ENCODE measurements around the gene KCNJ10.
A peak's percentile ranks its signal among the peaks of the same experiment; 100 is the strongest.

The KCNJ10 gene

DNA sequence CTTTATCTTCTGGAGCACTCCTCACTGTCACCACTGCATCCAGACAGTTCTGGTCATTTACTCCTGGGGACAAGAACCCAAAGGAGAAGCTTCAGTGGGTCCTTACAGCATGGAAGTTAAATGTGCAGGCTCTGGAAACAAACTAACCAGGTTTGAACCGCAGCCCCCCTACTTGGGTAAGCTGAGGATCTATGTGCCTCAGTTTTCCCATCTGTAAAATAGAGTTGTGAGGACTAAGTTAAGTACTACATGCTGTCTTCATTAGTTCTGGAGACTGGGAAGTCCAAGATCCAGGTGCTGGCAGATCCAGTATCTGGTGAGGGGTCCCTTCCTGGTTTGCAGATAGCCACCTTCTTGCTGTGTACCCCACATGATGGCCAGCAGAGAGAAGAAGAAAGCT lies 37.6 kb upstream of the KCNJ10 start:
- Histone ChIP-seq H4K8ac (ENCODE audit: low read depth, low read length) (no peak overlapping the region), H3K79me1 (ENCODE audit: low read depth, low read length) (no peaks in the 10 kb centered on the region), H2AFZ (ENCODE audit: low read length) (no peak overlapping the region), H4K91ac (ENCODE audit: low read depth, low read length, poor library complexity) (no peak overlapping the region), H2BK120ac (ENCODE audit: low read depth, low read length) (no peak overlapping the region), H3K4me3 (ENCODE audit: low read length in 2 of 2) (no peak overlapping the region), H2BK15ac (ENCODE audit: low read length) (no peak overlapping the region), H3K9ac (ENCODE audit: low read depth, low read length, poor library complexity) (no peak overlapping the region), H3K9me3 (replicated peaks in 1 of 2; ENCODE audit: control insufficient read depth in 2 of 2, insufficient read depth in 1 of 2, low read depth in 1 of 2, low read length in 2 of 2) (no peaks in the 10 kb centered on the region), H3K4me1 (ENCODE audit: control insufficient read depth in 2 of 2, insufficient read depth in 1 of 2, low read depth in 1 of 2, low read length in 2 of 2) (peaks cover 34 to 50% of the 10 kb centered on the region in 2 donors), H3K18ac (ENCODE audit: low read length) (no peak overlapping the region), H3K27ac (replicated peaks; ENCODE audit: low read length) (no peak overlapping the region), H3K23ac (ENCODE audit: low read depth, low read length, poor library complexity) (no peak overlapping the region), H2BK12ac (ENCODE audit: low read length) (no peak overlapping the region), H3K27me3 (ENCODE audit: control insufficient read depth in 3 of 3, insufficient read depth in 3 of 3, low read depth in 1 of 3, low read length in 3 of 3) (no peaks in the 10 kb centered on the region), H2BK5ac (ENCODE audit: low read length) (no peak overlapping the region), H3K14ac (ENCODE audit: low read length) (no peak overlapping the region), H3K36me3 (replicated peaks in 1 of 2; ENCODE audit: control insufficient read depth in 2 of 2, insufficient read depth in 2 of 2, low read length in 2 of 2) (no peaks in the 10 kb centered on the region), H2AK5ac (ENCODE audit: low read depth, low read length) (no peak overlapping the region), H3K4ac (ENCODE audit: low read length) (no peak overlapping the region), H3K4me2 (ENCODE audit: insufficient read depth, low read length, poor library complexity, severe bottlenecking) (no peak overlapping the region)
- no CpG with 5 or more reads among the region's 1 CpG for WGBS, 2 donors (ENCODE audit: extremely low coverage in 2 of 2, insufficient read length in 2 of 2, insufficient replicate concordance in 1 of 2)
- no peak for DNase-seq (ENCODE audit: low spot score)

DNA sequence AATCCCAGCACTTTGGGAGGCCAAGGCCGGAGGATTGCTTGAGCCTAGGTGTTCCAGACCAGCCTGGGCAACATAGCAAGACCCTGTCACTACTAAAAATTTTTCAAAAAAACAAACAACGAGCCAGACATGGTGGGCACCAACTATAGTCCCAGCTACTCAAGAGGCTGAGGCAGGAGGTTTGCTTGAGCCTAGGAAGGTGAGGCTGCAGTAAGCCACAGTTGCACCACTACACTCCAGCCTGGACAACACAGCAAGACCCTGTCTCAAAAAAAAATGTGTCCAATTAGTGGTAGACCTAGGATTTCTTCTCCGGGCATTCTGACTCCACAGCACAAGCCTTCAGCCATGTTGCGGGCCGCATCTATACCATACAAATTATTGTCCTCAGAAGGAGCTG lies 35.2 kb upstream of the KCNJ10 start:
- Histone ChIP-seq H2BK5ac (ENCODE audit: low read length) (no peak overlapping the region), H3K14ac (ENCODE audit: low read length) (no peak overlapping the region), H3K9me3 (replicated peaks in 1 of 2; ENCODE audit: control insufficient read depth in 2 of 2, insufficient read depth in 1 of 2, low read depth in 1 of 2, low read length in 2 of 2) (no peaks in the 10 kb centered on the region), H3K4ac (ENCODE audit: low read length) (no peak overlapping the region), H3K9ac (ENCODE audit: low read depth, low read length, poor library complexity) (no peak overlapping the region), H3K4me2 (ENCODE audit: insufficient read depth, low read length, poor library complexity, severe bottlenecking) (no peak overlapping the region), H2AFZ (ENCODE audit: low read length) (no peak overlapping the region), H4K8ac (ENCODE audit: low read depth, low read length) (no peak overlapping the region), H2BK15ac (ENCODE audit: low read length) (no peak overlapping the region), H3K79me1 (ENCODE audit: low read depth, low read length) (no peaks in the 10 kb centered on the region), H3K27ac (replicated peaks; ENCODE audit: low read length) (no peak overlapping the region), H3K23ac (ENCODE audit: low read depth, low read length, poor library complexity) (no peak overlapping the region), H3K4me1 (ENCODE audit: control insufficient read depth in 2 of 2, insufficient read depth in 1 of 2, low read depth in 1 of 2, low read length in 2 of 2) (peaks cover 33 to 53% of the 10 kb centered on the region in 2 donors), H3K18ac (ENCODE audit: low read length) (no peak overlapping the region), H4K91ac (ENCODE audit: low read depth, low read length, poor library complexity) (no peak overlapping the region), H2AK5ac (ENCODE audit: low read depth, low read length) (no peak overlapping the region), H2BK120ac (ENCODE audit: low read depth, low read length) (no peak overlapping the region), H3K36me3 (replicated peaks in 1 of 2; ENCODE audit: control insufficient read depth in 2 of 2, insufficient read depth in 2 of 2, low read length in 2 of 2) (no peaks in the 10 kb centered on the region), H3K4me3 (ENCODE audit: low read length in 2 of 2) (no peak overlapping the region), H2BK12ac (ENCODE audit: low read length) (no peak overlapping the region), H3K27me3 (ENCODE audit: control insufficient read depth in 3 of 3, insufficient read depth in 3 of 3, low read depth in 1 of 3, low read length in 3 of 3) (no peaks in the 10 kb centered on the region)
- WGBS, 2 donors (ENCODE audit: extremely low coverage in 2 of 2, insufficient read length in 2 of 2, insufficient replicate concordance in 1 of 2): no CpG with 5 or more reads among the region's 5 CpGs
- no peak for DNase-seq (ENCODE audit: low spot score)

DNA sequence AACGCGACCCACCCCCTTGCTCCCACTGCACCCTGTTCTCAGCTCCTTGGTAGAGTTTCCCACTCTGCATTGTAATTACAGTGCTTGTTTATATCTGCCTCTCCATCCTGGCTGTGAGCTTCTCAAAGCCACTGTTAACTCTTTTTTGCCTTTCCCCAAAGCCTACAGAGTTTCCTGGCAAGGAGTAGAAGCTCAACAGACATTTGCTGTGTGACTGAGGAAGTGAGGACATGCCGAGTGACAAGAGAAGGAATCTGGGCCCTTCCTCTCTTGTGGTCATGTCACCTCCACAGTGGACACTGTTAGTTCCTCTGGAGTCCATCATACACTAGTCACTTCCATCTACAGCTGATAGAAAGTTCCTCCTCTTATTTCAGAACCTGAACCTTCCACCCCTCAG lies 34.5 kb upstream of the KCNJ10 start:
- no peak overlapping the region for H3K4me3 ChIP-seq (ENCODE audit: low read length in 2 of 2)
- no peak overlapping the region for H3K27ac ChIP-seq (replicated peaks; ENCODE audit: low read length)
- no peaks in the 10 kb centered on the region for H3K79me1 ChIP-seq (ENCODE audit: low read depth, low read length)
- no peak overlapping the region for H2BK120ac ChIP-seq (ENCODE audit: low read depth, low read length)
- no peak overlapping the region for H2BK5ac ChIP-seq (ENCODE audit: low read length)
- no peak overlapping the region for H3K4ac ChIP-seq (ENCODE audit: low read length)
- no peak overlapping the region for H3K18ac ChIP-seq (ENCODE audit: low read length)
- H2BK12ac ChIP-seq (ENCODE audit: low read length): no peak overlapping the region
- no peak for DNase-seq (ENCODE audit: low spot score)
- H3K27me3 ChIP-seq (ENCODE audit: control insufficient read depth in 3 of 3, insufficient read depth in 3 of 3, low read depth in 1 of 3, low read length in 3 of 3): no peaks in the 10 kb centered on the region
- no peak overlapping the region for H4K91ac ChIP-seq (ENCODE audit: low read depth, low read length, poor library complexity)
- H3K4me2 ChIP-seq (ENCODE audit: insufficient read depth, low read length, poor library complexity, severe bottlenecking): no peak overlapping the region
- H2AFZ ChIP-seq (ENCODE audit: low read length): peak overlapping the region; percentile 67
- no peak overlapping the region for H4K8ac ChIP-seq (ENCODE audit: low read depth, low read length)
- no peak overlapping the region for H2AK5ac ChIP-seq (ENCODE audit: low read depth, low read length)
- no peaks in the 10 kb centered on the region for H3K9me3 ChIP-seq (replicated peaks in 1 of 2; ENCODE audit: control insufficient read depth in 2 of 2, insufficient read depth in 1 of 2, low read depth in 1 of 2, low read length in 2 of 2)
- H3K14ac ChIP-seq (ENCODE audit: low read length): no peak overlapping the region
- no peak overlapping the region for H3K23ac ChIP-seq (ENCODE audit: low read depth, low read length, poor library complexity)
- H3K4me1 ChIP-seq (ENCODE audit: control insufficient read depth in 2 of 2, insufficient read depth in 1 of 2, low read depth in 1 of 2, low read length in 2 of 2): peaks cover 29 to 47% of the 10 kb centered on the region in 2 donors
- WGBS, 2 donors (ENCODE audit: extremely low coverage in 2 of 2, insufficient read length in 2 of 2, insufficient replicate concordance in 1 of 2): no CpG with 5 or more reads among the region's 3 CpGs
- H3K36me3 ChIP-seq (replicated peaks in 1 of 2; ENCODE audit: control insufficient read depth in 2 of 2, insufficient read depth in 2 of 2, low read length in 2 of 2): no peaks in the 10 kb centered on the region
- no peak overlapping the region for H3K9ac ChIP-seq (ENCODE audit: low read depth, low read length, poor library complexity)
- no peak overlapping the region for H2BK15ac ChIP-seq (ENCODE audit: low read length)

DNA sequence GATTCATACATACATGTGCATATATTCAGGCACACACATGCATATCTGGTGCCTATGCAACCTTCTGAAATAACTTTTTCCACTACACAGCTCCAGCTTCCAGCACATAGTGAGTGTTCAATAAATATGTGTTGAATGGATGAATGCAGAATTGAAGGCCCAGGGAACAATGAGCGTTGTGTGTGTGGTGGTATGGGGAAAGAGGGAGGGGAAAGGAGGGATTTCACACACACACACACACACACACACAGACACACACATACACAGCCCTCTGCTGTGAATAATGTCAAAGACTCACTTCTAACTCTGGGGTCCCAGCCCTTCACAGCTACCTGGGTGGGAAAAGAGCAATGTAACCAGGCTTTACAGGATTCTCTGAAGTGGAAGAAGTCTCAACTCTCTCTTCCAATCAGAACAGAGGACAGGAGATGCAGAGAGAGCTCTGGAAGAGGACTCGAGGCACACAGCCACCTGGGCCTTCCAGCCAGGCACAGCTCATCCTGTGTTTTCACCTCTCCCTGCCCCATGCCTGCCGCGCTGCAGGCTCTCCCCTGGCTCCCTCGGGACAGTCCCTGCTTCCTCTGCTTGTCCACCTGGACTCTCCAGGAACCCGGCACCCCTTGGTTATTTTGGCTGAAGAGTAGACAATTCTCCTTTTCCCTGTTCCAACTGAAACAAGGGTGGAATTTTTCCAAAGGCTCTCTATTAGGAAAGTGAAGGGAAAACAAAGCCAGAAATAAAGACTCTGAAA lies 33.9 kb upstream of the KCNJ10 start:
- WGBS, 2 donors (ENCODE audit: extremely low coverage in 2 of 2, insufficient read length in 2 of 2, insufficient replicate concordance in 1 of 2): no CpG with 5 or more reads among the region's 6 CpGs
- H3K23ac ChIP-seq (ENCODE audit: low read depth, low read length, poor library complexity): no peak overlapping the region
- H3K27ac ChIP-seq (replicated peaks; ENCODE audit: low read length): no peak overlapping the region
- H3K4me2 ChIP-seq (ENCODE audit: insufficient read depth, low read length, poor library complexity, severe bottlenecking): no peak overlapping the region
- no peak overlapping the region for H2BK120ac ChIP-seq (ENCODE audit: low read depth, low read length)
- DNase-seq (ENCODE audit: low spot score): no peak
- H3K9me3 ChIP-seq (replicated peaks in 1 of 2; ENCODE audit: control insufficient read depth in 2 of 2, insufficient read depth in 1 of 2, low read depth in 1 of 2, low read length in 2 of 2): no peaks in the 10 kb centered on the region
- no peak overlapping the region for H2AK5ac ChIP-seq (ENCODE audit: low read depth, low read length)
- no peak overlapping the region for H3K14ac ChIP-seq (ENCODE audit: low read length)
- H3K18ac ChIP-seq (ENCODE audit: low read length): peak overlapping the region; percentile 70
- no peak overlapping the region for H3K4ac ChIP-seq (ENCODE audit: low read length)
- peak overlapping the region; percentile 67 for H2AFZ ChIP-seq (ENCODE audit: low read length)
- no peak overlapping the region for H4K91ac ChIP-seq (ENCODE audit: low read depth, low read length, poor library complexity)
- no peak overlapping the region for H2BK12ac ChIP-seq (ENCODE audit: low read length)
- no peak overlapping the region for H4K8ac ChIP-seq (ENCODE audit: low read depth, low read length)
- H3K79me1 ChIP-seq (ENCODE audit: low read depth, low read length): no peaks in the 10 kb centered on the region
- H3K9ac ChIP-seq (ENCODE audit: low read depth, low read length, poor library complexity): no peak overlapping the region
- H2BK5ac ChIP-seq (ENCODE audit: low read length): no peak overlapping the region
- H2BK15ac ChIP-seq (ENCODE audit: low read length): no peak overlapping the region
- no peaks in the 10 kb centered on the region for H3K27me3 ChIP-seq (ENCODE audit: control insufficient read depth in 3 of 3, insufficient read depth in 3 of 3, low read depth in 1 of 3, low read length in 3 of 3)
- H3K36me3 ChIP-seq (replicated peaks in 1 of 2; ENCODE audit: control insufficient read depth in 2 of 2, insufficient read depth in 2 of 2, low read length in 2 of 2): no peaks in the 10 kb centered on the region
- H3K4me3 ChIP-seq (ENCODE audit: low read length in 2 of 2): no peak overlapping the region
- peaks cover 28 to 43% of the 10 kb centered on the region in 2 donors for H3K4me1 ChIP-seq (ENCODE audit: control insufficient read depth in 2 of 2, insufficient read depth in 1 of 2, low read depth in 1 of 2, low read length in 2 of 2)

Data from neuronal stem cell (in vitro differentiated cells).